Osteocyte (in vitro differentiated cells): Measurements from ENCODE around the gene OAS1. TPM values are rescaled to one million over a fixed set of nuclear protein-coding genes. Genes with fewer than 3 reads are reported as not detected.

Experiments
- DNase-seq: peaks from one replicate; pipeline ENCODE4 v3.0.0; 2021; ENCODE audit warnings: mixed read lengths; ENCODE audit not compliant: unreplicated experiment; ENCODE audit errors: extremely low spot score
- H3K27ac Mint-ChIP-seq: one replicate; pipeline ENCODE4 v1.8.0; 2021; ENCODE audit warnings: mild to moderate bottlenecking, mixed read lengths; ENCODE audit not compliant: unreplicated experiment
- H3K27me3 Mint-ChIP-seq: one replicate; pipeline ENCODE4 v1.8.0; 2021; ENCODE audit warnings: mixed read lengths; ENCODE audit not compliant: unreplicated experiment
- H3K36me3 Mint-ChIP-seq: one replicate; pipeline ENCODE4 v1.8.0; 2021; ENCODE audit warnings: mixed read lengths; ENCODE audit not compliant: unreplicated experiment
- H3K4me1 Mint-ChIP-seq: one replicate; pipeline ENCODE4 v1.8.0; 2021; ENCODE audit warnings: mixed read lengths; ENCODE audit not compliant: unreplicated experiment
- H3K4me3 Mint-ChIP-seq: one replicate; pipeline ENCODE4 v1.8.0; 2021; ENCODE audit warnings: mild to moderate bottlenecking, moderate library complexity, mixed read lengths; ENCODE audit not compliant: unreplicated experiment
- H3K9me3 Mint-ChIP-seq: one replicate; pipeline ENCODE4 v1.8.0; 2021; ENCODE audit warnings: mixed read lengths; ENCODE audit not compliant: unreplicated experiment
- CTCF ChIP-seq: fragments of 200-600 bp; sonication (generic); IDR thresholded peaks from 2 replicates; pipeline ENCODE4 v1.5.0; 2021; ENCODE audit warnings: antibody characterized with exemption, mild to moderate bottlenecking, moderate library complexity
- total RNA-seq: library from RNA; stranded (reverse); gene quantifications from 2 replicates; pipeline ENCODE4 v1.2.1, GENCODE V29; 2021

Gene OAS1
- total RNA-seq, 1 donor from 2014 or later: 0.48 TPM

GRCh38 chr12:112868459-112869041 is 38.2 kb upstream of the OAS1 start:
- no peak for DNase-seq
- no peaks in the 10 kb centered on the region for H3K27me3 Mint-ChIP-seq
- no peaks in the 10 kb centered on the region for H3K4me1 Mint-ChIP-seq
- no peak overlapping the region for H3K4me3 Mint-ChIP-seq
- no peak for TF ChIP-seq CTCF
- no peaks in the 10 kb centered on the region for H3K9me3 Mint-ChIP-seq
- no peak overlapping the region for H3K27ac Mint-ChIP-seq
- no peaks in the 10 kb centered on the region for H3K36me3 Mint-ChIP-seq

- H3K27ac Mint-ChIP-seq: no peak overlapping the region
Observed at GRCh38 chr12:112869091-112869490, 37.7 kb upstream of the OAS1 start.

DNA sequence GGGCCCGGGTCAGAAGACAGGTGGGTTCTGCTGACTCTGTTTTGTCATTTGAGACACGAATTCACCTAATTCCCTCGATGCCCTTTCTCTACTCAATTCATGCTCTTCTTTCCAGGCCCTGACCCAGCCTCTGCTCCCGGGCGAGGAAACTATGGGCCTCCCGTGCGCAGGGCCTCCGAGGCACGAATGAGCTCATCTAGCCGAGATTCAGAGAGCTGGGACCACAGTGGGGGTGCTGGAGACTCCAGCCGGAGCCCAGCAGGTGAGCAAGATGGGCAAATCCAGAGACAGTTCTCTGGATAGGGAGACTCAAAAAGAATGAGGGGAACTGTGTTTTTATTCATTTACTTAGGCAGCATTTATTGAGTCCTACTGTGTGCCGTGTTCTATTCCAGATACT is 37.0 kb upstream of the OAS1 start:
- H3K4me1 Mint-ChIP-seq: no peaks in the 10 kb centered on the region
- no peaks in the 10 kb centered on the region for H3K36me3 Mint-ChIP-seq
- no peak for DNase-seq
- H3K27me3 Mint-ChIP-seq: no peaks in the 10 kb centered on the region
- TF ChIP-seq CTCF: no peak
- H3K4me3 Mint-ChIP-seq: no peak overlapping the region
- no peaks in the 10 kb centered on the region for H3K9me3 Mint-ChIP-seq
- H3K27ac Mint-ChIP-seq: no peak overlapping the region

More at GRCh38 chr12:112869091-112869490, 37.7 kb upstream of the OAS1 start:
- Mint-ChIP-seq H3K27me3 (no peaks in the 10 kb centered on the region), H3K4me1 (no peaks in the 10 kb centered on the region), H3K36me3 (no peaks in the 10 kb centered on the region), H3K4me3 (no peak overlapping the region), H3K9me3 (no peaks in the 10 kb centered on the region)
- DNase-seq: no peak
- no peak for TF ChIP-seq CTCF

DNA sequence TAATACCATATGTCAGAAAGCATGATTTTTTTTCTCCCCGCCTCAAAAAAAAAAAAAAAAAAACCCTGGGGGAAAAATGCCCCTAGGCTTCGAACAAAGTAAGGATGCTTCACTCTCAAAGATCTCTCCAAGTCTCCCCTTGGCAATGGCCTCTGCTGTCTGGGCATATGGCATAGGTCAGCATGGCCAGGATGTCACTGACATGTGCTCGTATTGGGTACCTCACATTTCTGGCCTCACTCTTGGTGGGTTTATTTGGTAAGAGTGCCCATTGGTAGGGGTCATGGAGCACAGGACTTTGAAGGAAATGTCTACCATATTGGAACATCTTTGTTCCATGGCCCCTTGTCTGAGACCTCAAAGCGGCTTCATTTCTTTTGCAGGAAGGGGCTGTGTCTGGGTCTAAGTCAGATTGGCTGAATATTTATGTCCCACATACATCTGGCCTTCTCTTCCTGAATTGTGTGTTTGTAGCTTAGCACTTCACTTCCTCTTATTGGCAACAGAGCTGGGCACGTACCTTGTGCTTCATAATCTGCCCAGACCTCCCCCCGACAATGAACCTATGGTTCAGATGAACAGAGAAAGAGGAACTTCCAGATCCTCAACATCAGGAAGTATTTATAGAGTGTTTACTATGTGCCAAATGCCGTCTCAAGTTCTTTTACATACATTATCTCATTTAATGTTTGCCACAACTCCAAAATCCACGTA is 36.3 kb upstream of the OAS1 start:
- no peak for DNase-seq
- H3K27me3 Mint-ChIP-seq: no peaks in the 10 kb centered on the region
- no peak overlapping the region for H3K4me3 Mint-ChIP-seq
- no peaks in the 10 kb centered on the region for H3K4me1 Mint-ChIP-seq
- TF ChIP-seq CTCF: no peak
- H3K27ac Mint-ChIP-seq: no peak overlapping the region
- no peaks in the 10 kb centered on the region for H3K9me3 Mint-ChIP-seq
- H3K36me3 Mint-ChIP-seq: no peaks in the 10 kb centered on the region

DNA sequence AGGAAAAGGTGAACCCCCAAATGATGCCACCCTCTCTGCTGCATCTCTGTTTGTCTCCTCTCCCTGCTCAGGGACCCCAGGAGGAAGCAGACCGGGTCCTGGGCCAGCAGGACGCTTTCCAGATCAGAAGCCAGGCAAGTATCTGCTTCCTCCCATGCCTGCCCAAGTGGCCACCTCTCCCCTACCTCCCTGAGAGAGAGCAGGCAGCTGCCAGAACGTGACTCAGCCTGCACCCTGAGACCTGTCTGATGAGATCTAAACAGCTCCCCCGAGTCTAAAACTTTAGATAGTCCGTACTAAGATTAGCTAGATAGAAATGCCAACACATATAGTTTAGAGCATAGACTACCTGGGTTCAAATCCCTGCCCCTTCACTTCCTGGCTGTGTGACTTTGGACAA is 31.2 kb upstream of the OAS1 start:
- Mint-ChIP-seq H3K4me3 (no peak overlapping the region), H3K4me1 (no peaks in the 10 kb centered on the region), H3K36me3 (no peaks in the 10 kb centered on the region), H3K27me3 (no peaks in the 10 kb centered on the region), H3K9me3 (no peaks in the 10 kb centered on the region), H3K27ac (no peak overlapping the region)
- TF ChIP-seq CTCF: no peak
- DNase-seq: no peak
